SIG-M5 (cell line): ENCODE measurements around the gene NETO1.

Source experiments
- DNase-seq: peaks from one replicate; lab custom pipeline; 2025; lab: John Stamatoyannopoulos, UW

Gene NETO1

GRCh38 chr18:72846736-72847533, 20.9 kb downstream of the NETO1 start:
- DNase-seq: no peak

GRCh38 chr18:72843743-72844142, 24.0 kb downstream of the NETO1 start:
- DNase-seq: no peak

GRCh38 chr18:72840109-72840508, 27.7 kb downstream of the NETO1 start:
- DNase-seq: no peak

- DNase-seq: no peak
Measured at GRCh38 chr18:72834731-72835130, 33.1 kb downstream of the NETO1 start.

GRCh38 chr18:72833471-72833870, 34.3 kb downstream of the NETO1 start:
- no peak for DNase-seq

- DNase-seq: no peak
Measured at GRCh38 chr18:72830109-72830508, 37.7 kb downstream of the NETO1 start.

- no peak for DNase-seq
Measured at GRCh38 chr18:72828601-72829000, 39.2 kb downstream of the NETO1 start.

GRCh38 chr18:72826736-72827135, 41.1 kb downstream of the NETO1 start:
- DNase-seq: no peak

GRCh38 chr18:72823345-72823744, 44.4 kb downstream of the NETO1 start:
- DNase-seq: no peak

GRCh38 chr18:72822202-72822601, 45.6 kb downstream of the NETO1 start:
- no peak for DNase-seq

- DNase-seq: no peak
Measured at GRCh38 chr18:72820571-72820970, 47.2 kb downstream of the NETO1 start.

- no peak for DNase-seq
Measured at GRCh38 chr18:72819050-72819449, 48.7 kb downstream of the NETO1 start.

GRCh38 chr18:72811047-72811446, 56.7 kb downstream of the NETO1 start:
- DNase-seq: no peak

- DNase-seq: no peak
Measured at GRCh38 chr18:72808680-72809079, 59.1 kb downstream of the NETO1 start.

GRCh38 chr18:72799106-72799505, 68.7 kb downstream of the NETO1 start:
- DNase-seq: no peak

GRCh38 chr18:72783530-72783929, 84.3 kb downstream of the NETO1 start:
- DNase-seq: no peak

GRCh38 chr18:72774914-72775313, 92.9 kb downstream of the NETO1 start:
- DNase-seq: no peak

GRCh38 chr18:72772916-72773315, 94.9 kb downstream of the NETO1 start:
- no peak for DNase-seq

GRCh38 chr18:72768681-72769229, 99.0 kb downstream of the NETO1 start:
- DNase-seq: no peak

- DNase-seq: peak; percentile 22
Measured at GRCh38 chr18:72762515-72763122, 105.2 kb downstream of the NETO1 start.

GRCh38 chr18:72752220-72752619, 115.6 kb downstream of the NETO1 start:
- no peak for DNase-seq

GRCh38 chr18:72742002-72742401, 125.8 kb downstream of the NETO1 start:
- DNase-seq: no peak

- no peak for DNase-seq
Measured at GRCh38 chr18:72738136-72738535, 129.7 kb downstream of the NETO1 start.
